Smooth muscle cell (in vitro differentiated cells): ENCODE measurements around the gene SLC25A13. TPM values are rescaled to one million over a fixed set of nuclear protein-coding genes. Genes with fewer than 3 reads are reported as not detected.

Experiments used
- DNase-seq: peaks from one replicate; lab custom pipeline; 2025; ENCODE audit not compliant: unreplicated experiment; lab: John Stamatoyannopoulos, UW
- H2AFZ ChIP-seq: fragments of 200-600 bp; sonication (generic); 2 replicates; pipeline ENCODE4 v1.6.0; 2016; ENCODE audit warnings: antibody characterized with exemption, low read depth, mild to moderate bottlenecking
- H3F3A ChIP-seq: fragments of 200-600 bp; sonication (generic); 2 replicates; pipeline ENCODE4 v1.6.0; 2017; ENCODE audit warnings: antibody characterized with exemption, low read depth
- H3K27ac ChIP-seq: fragments of 200-600 bp; sonication (generic); 2 replicates; pipeline ENCODE4 v1.5.1; 2016; ENCODE audit warnings: low read depth, mild to moderate bottlenecking
- H3K27me3 ChIP-seq: fragments of 200-600 bp; sonication (generic); 2 replicates; pipeline ENCODE4 v1.6.1; 2016; ENCODE audit warnings: low read depth, mild to moderate bottlenecking
- H3K36me3 ChIP-seq: fragments of 200-600 bp; sonication (generic); 2 replicates; pipeline ENCODE4 v1.5.1; 2016; ENCODE audit warnings: low read depth
- H3K4me1 ChIP-seq: fragments of 200-600 bp; sonication (generic); 2 replicates; pipeline ENCODE4 v1.5.1; 2016; ENCODE audit warnings: low read depth
- H3K4me2 ChIP-seq: fragments of 200-600 bp; sonication (generic); 2 replicates; pipeline ENCODE4 v1.6.0; 2016; ENCODE audit warnings: mild to moderate bottlenecking
- H3K4me3 ChIP-seq: fragments of 200-600 bp; sonication (generic); 2 replicates; pipeline ENCODE4 v1.5.1; 2016; ENCODE audit warnings: mild to moderate bottlenecking
- H3K79me2 ChIP-seq: fragments of 200-600 bp; sonication (generic); 2 replicates; pipeline ENCODE4 v1.6.0; 2016; ENCODE audit warnings: low read depth, mild to moderate bottlenecking
- H3K9ac ChIP-seq: fragments of 200-600 bp; sonication (generic); 2 replicates; pipeline ENCODE4 v1.6.0; 2016; ENCODE audit warnings: low read depth
- H3K9me3 ChIP-seq: fragments of 200-600 bp; sonication (generic); replicated peaks from 2 replicates; pipeline ENCODE4 v1.5.1; 2016; ENCODE audit warnings: low read depth
- H4K20me1 ChIP-seq: fragments of 200-600 bp; sonication (generic); 2 replicates; pipeline ENCODE4 v1.6.0; 2016; ENCODE audit warnings: low read depth
- WGBS: methylation state at CpG from one replicate; pipeline ENCODE4 v1.1.7; 2016; ENCODE audit warnings: low lambda C conversion rate; 5-methylcytosine and 5-hydroxymethylcytosine counted together
- polyA plus RNA-seq: library from polyadenylated mRNA; unstranded; fragments of >200 nt; fragmentation: Nextera tagmentation; extraction: Ambion mirVana; gene quantifications from 2 replicates; pipeline ENCODE4 v1.2.1, GENCODE V29; 2016
- total RNA-seq: library from RNA; depleted of rRNA; stranded (reverse); fragments of >200 nt; gene quantifications from 2 replicates; pipeline ENCODE4 v1.2.3, GENCODE V29; 2014
- TF ChIP-seq, protein P1 (sequence below): fragments of 200-600 bp; sonication (generic); IDR thresholded peaks from 2 replicates; pipeline ENCODE4 v1.5.1; 2017; ENCODE audit warnings: borderline replicate concordance, mild to moderate bottlenecking, antibody characterized with exemption; ENCODE audit not compliant: insufficient read depth, poor library complexity, severe bottlenecking

SLC25A13 gene
- total and polyA plus RNA-seq, 2 experiments from 2014 or later, result 28.0 to 48.2 TPM

DNA sequence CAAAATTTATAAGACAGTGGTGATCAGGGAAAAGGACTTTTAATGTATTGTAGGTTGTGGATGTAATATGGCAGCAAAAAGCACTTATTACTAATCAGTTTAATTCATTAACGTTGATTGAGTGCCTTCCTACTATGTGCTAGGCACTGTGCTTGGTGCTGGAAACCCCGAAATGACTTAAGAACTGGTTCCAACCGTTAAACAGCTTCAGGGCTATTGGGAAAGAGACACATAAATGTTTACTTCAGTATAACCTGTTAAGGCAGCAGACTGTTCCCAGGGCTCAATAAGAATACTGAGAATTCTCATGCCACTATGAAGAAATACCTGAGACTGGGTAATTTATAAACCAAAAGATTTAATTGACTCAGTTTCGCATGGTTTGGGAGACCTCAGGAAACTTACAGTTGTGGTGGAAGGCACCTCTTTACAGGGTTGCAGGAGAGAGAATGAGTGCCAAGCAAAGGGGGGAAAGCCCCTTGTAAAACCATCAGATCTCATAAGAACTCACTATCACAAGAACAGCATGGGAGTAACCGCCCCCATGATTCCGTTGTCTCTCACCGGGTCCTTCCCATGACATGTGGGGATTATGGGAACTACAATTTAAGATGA lies 1.1 kb upstream of the SLC25A13 start:
- Histone ChIP-seq H2AFZ (no peak overlapping the region), H3K4me1 (peaks cover 8% of the 10 kb centered on the region), H4K20me1 (peaks cover 3% of the 10 kb centered on the region), H3K36me3 (no peaks in the 10 kb centered on the region), H3K9me3 (no peaks in the 10 kb centered on the region), H3K27me3 (no peaks in the 10 kb centered on the region), H3F3A (no peaks in the 10 kb centered on the region), H3K27ac (no peak overlapping the region), H3K4me2 (no peak overlapping the region), H3K4me3 (no peak overlapping the region), H3K9ac (no peak overlapping the region), H3K79me2 (peaks cover 27% of the 10 kb centered on the region)
- no peak for DNase-seq
- WGBS, result 90% methylated on average over 7 of the region's 7 CpGs
- TF ChIP-seq, protein P1, sequence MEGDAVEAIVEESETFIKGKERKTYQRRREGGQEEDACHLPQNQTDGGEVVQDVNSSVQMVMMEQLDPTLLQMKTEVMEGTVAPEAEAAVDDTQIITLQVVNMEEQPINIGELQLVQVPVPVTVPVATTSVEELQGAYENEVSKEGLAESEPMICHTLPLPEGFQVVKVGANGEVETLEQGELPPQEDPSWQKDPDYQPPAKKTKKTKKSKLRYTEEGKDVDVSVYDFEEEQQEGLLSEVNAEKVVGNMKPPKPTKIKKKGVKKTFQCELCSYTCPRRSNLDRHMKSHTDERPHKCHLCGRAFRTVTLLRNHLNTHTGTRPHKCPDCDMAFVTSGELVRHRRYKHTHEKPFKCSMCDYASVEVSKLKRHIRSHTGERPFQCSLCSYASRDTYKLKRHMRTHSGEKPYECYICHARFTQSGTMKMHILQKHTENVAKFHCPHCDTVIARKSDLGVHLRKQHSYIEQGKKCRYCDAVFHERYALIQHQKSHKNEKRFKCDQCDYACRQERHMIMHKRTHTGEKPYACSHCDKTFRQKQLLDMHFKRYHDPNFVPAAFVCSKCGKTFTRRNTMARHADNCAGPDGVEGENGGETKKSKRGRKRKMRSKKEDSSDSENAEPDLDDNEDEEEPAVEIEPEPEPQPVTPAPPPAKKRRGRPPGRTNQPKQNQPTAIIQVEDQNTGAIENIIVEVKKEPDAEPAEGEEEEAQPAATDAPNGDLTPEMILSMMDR, result no peak

DNA sequence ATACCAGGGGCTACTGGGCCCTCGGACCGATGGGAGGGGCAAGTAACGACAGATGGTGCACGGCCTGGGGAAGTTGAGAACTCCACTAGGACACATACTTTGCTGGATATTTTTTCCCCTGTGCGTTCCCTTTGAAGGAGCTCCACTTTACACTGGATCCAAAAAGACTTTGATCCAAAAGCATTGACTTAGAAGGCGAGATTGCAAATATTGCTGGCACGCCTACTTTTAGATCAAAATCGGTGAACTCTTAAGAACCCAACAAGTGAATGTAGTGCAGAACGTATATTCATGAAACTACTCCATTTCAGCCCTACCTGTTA lies 436 bp upstream of the SLC25A13 start:
- no peaks in the 10 kb centered on the region for H3K27me3 ChIP-seq
- DNase-seq, result no peak
- H3K36me3 ChIP-seq, result no peaks in the 10 kb centered on the region
- H3K4me2 ChIP-seq, result peak overlapping the region; percentile 89
- H3K9ac ChIP-seq, result no peak overlapping the region
- 41% methylated on average over 9 of the region's 9 CpGs for WGBS
- peaks cover 5% of the 10 kb centered on the region for H4K20me1 ChIP-seq
- peak overlapping the region; percentile 87 for H3K27ac ChIP-seq
- H3K4me3 ChIP-seq, result peak overlapping the region; percentile 79
- peak overlapping the region; percentile 91 for H2AFZ ChIP-seq
- no peaks in the 10 kb centered on the region for H3F3A ChIP-seq
- no peaks in the 10 kb centered on the region for H3K9me3 ChIP-seq
- TF ChIP-seq, protein P1, result no peak
- peaks cover 30% of the 10 kb centered on the region for H3K79me2 ChIP-seq
- peaks cover 8% of the 10 kb centered on the region for H3K4me1 ChIP-seq

DNA sequence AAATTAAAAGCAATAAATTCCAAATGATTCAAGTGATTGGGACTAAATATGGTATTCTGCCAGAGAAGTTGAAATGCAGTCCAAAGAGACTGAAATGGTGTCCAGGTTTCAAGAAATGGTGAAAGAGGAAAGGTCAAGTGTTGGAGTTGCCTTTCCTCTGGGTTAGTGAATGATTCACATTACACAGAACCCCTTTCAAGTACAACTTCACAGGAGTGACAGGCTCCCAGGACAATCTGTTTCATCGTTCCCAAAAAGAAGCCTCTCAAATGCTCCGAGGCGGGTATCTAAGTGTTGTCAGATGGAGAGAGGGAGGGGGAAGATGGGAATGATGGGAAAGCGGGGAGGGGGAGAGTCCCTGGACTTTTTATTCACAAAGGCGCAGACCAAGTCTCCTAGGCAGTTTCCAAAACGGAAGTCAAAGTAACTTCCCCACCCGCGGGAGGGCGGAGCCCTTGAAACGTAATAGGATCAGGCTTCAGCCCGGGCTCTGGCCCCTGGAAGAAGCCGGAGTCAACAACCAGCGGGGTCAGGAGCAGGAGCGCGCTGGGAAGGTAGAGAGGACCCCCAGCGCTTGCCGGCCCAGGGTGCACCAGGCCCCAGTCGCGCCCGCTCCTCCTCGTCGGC lies 754 bp downstream of the SLC25A13 start:
- Histone ChIP-seq H3K9me3 (no peaks in the 10 kb centered on the region), H3K27me3 (no peaks in the 10 kb centered on the region), H4K20me1 (peaks cover 15% of the 10 kb centered on the region), H3K79me2 (peaks cover 40% of the 10 kb centered on the region), H3K4me2 (peak overlapping the region; percentile 89), H3K4me1 (peaks cover 8% of the 10 kb centered on the region), H3F3A (no peaks in the 10 kb centered on the region), H2AFZ (peak overlapping the region; percentile 91), H3K9ac (peak overlapping the region; percentile 75), H3K36me3 (no peaks in the 10 kb centered on the region), H3K4me3 (peak overlapping the region; percentile 79), H3K27ac (peak overlapping the region; percentile 87)
- peak; percentile 67 for DNase-seq
- TF ChIP-seq, protein P1, result no peak
- WGBS, result under 1% methylated on average over 22 of the region's 22 CpGs

DNA sequence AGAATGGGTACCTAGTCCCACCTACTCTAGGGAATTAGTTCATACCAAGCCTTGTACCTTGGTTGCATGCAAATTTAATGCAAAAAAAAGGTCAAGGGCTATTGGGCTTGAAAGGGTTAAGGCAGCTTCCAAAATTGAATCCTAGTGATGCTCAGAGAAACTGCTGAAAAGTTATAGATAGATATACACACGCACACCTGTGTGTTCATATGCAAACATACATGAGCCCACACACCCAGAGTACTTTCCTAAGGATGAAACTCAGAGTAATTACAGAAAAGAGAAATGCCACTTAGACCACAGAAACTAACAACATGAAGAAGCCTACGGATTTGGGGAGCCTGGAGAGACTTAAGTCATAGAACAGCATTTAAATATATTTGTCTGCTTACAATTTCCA lies 1.5 kb downstream of the SLC25A13 start:
- H3K9ac ChIP-seq, result peak overlapping the region; percentile 75
- H3K4me3 ChIP-seq, result peak overlapping the region; percentile 79

More for the DNA sequence above, 1.5 kb downstream of the SLC25A13 start:
- no peaks in the 10 kb centered on the region for H3F3A ChIP-seq
- TF ChIP-seq, protein P1, result no peak
- H3K9me3 ChIP-seq, result no peaks in the 10 kb centered on the region
- H2AFZ ChIP-seq, result peak overlapping the region; percentile 91
- H3K27ac ChIP-seq, result peak overlapping the region; percentile 87
- H4K20me1 ChIP-seq, result peaks cover 20% of the 10 kb centered on the region
- H3K79me2 ChIP-seq, result peaks cover 47% of the 10 kb centered on the region
- H3K27me3 ChIP-seq, result no peaks in the 10 kb centered on the region
- WGBS, result 63% methylated on average over 2 of the region's 2 CpGs
- no peak for DNase-seq
- peak overlapping the region; percentile 89 for H3K4me2 ChIP-seq
- H3K36me3 ChIP-seq, result no peaks in the 10 kb centered on the region
- H3K4me1 ChIP-seq, result peaks cover 11% of the 10 kb centered on the region
